ENCODE results near the gene DENND2A. TPM values are rescaled to one million over a fixed set of nuclear protein-coding genes. Genes with fewer than 3 reads are reported as not detected.

DENND2A gene, protein sequence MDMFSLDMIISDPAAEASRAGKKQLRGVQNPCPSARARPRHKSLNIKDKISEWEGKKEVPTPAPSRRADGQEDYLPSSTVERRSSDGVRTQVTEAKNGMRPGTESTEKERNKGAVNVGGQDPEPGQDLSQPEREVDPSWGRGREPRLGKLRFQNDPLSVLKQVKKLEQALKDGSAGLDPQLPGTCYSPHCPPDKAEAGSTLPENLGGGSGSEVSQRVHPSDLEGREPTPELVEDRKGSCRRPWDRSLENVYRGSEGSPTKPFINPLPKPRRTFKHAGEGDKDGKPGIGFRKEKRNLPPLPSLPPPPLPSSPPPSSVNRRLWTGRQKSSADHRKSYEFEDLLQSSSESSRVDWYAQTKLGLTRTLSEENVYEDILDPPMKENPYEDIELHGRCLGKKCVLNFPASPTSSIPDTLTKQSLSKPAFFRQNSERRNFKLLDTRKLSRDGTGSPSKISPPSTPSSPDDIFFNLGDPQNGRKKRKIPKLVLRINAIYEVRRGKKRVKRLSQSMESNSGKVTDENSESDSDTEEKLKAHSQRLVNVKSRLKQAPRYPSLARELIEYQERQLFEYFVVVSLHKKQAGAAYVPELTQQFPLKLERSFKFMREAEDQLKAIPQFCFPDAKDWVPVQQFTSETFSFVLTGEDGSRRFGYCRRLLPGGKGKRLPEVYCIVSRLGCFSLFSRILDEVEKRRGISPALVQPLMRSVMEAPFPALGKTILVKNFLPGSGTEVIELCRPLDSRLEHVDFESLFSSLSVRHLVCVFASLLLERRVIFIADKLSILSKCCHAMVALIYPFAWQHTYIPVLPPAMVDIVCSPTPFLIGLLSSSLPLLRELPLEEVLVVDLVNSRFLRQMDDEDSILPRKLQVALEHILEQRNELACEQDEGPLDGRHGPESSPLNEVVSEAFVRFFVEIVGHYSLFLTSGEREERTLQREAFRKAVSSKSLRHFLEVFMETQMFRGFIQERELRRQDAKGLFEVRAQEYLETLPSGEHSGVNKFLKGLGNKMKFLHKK
- 1 to 10 TPM in 3 of 4 donors, not detected in 1; 3.0 to 7.0 (median 5.7) TPM for polyA plus RNA-seq
- long read RNA-seq, donor 1, partial matches to known transcripts = 399 of 1,076 reads
- long read RNA-seq, donor 1, other reads (novel, unspliced or antisense) = 677 of 1,076 reads
- long read RNA-seq, donor 2 = 0 reads
- long read RNA-seq, donor 3 = 0 reads
- long read RNA-seq, donor 4 = 0 reads
- long read RNA-seq, donor 5 = 0 reads
- long read RNA-seq, donor 6, partial matches to known transcripts = 0 of 2 reads
- long read RNA-seq, donor 6, other reads (novel, unspliced or antisense) = 0 of 2 reads
- long read RNA-seq, donor 7 = 0 reads
- long read RNA-seq, donor 8, partial matches to known transcripts = 0 of 2 reads
- long read RNA-seq, donor 8, other reads (novel, unspliced or antisense) = 0 of 2 reads
- long read RNA-seq, donor 9 = 0 reads
- long read RNA-seq, donor 10, partial matches to known transcripts = 0 of 2 reads
- long read RNA-seq, donor 10, other reads (novel, unspliced or antisense) = 0 of 2 reads

DNA sequence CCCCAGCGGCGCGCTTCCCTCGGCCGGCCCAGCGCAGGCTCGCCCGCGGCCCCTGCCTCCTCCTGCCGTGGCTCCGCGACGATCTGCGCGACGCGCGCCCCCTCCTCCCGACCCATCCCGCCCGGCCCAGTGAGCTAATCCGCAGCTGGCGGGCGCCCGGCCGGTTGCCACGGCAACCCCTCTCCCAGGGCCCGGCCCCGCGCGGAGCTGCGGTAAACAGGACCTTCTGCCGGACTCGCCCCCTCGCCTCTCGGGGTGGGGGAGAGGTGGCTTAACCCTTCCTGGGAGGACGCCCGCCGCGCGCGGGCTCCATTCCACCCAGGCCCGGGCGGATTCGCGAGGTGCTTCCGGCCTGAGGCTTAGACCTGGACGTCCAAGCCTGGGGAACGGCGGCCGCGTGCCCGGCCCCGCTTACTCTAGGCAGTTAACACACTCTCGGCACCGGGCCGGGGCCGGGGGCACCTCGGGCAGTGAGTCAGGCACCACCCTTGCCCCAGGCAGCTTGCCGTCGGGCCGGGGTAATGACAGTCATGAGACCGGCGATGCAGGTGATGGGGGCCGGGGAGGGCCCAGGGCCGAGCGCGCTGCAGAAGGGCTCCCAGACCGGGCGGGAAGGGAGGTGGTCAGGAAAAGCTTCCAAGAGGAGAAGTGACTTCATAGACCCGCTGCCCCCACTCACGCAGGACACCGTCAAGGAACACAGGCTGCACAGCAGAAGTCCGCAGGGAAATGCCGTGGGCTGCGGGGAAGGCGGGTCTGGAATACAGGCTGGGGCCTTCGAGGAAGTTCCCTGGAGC lies at the start of gene DENND2A:
DENND2A (minus strand) TSS at position 87 of the 797 bp plus-strand sequence. CDS start 38,416 bp downstream, outside the sequence.
- no peak for FAIRE-seq
- H3K4me3 ChIP-seq (ENCODE audit: low read depth in 1 of 3, low read length in 3 of 3) = peak within 1 kb of the TSS; percentile 30 to 70 (median 41)

DNA sequence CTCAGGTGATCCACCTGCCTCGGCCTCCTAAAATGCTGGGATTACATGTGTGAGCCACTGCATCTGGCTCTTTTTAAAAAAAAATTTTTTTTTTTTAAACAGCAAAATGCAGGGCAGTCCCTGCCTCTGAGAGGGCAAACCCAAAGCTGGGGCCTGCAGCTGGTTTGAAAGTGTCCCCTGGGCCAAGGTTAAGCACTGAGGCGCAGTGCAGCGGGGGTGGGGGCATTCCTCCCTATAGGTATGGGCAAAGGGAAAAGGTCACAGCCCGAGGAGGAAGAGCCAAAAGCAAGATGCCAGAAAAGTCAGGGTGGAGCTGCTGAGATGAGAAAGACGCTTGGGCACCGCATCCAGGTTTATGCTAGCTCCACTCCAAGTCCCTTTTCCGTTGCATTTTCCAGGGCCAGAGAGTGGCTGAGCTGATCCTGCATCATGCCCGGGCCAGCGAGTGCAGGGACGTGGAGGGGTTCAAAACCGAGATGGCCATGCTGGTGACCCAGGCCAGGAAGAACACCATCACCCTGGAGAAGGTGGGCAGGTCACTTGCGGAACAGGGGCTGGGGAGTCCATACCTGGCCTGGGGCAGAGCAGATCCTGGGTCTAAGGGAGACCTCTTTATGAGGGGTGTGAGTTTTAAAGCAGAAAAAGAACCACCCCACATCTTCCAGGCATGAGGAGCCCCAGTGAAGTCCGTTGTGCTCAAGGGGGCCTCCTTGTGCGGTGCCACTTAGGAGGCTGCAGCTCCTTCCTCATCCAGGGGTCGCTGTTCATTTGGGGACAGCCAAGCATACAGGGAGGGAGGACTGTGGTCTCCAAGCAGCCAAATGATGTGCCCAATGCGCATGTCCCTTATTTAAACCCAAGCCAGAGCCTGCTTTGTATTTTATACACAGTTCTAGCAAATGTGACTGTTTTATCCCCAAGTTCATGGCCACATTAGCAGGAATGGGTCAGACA lies 48.9 kb upstream of the DENND2A start:
- H3K4me3 ChIP-seq (ENCODE audit: low read depth in 1 of 3, low read length in 3 of 3) = no peak overlapping the region
- H3K27ac ChIP-seq (ENCODE audit: low read depth in 1 of 3, low read length in 2 of 3) = no peak overlapping the region
- FAIRE-seq (no peak), DNase-seq (no peak)
- 93 to 97% (median 95%) methylated on average over 16 of the region's 16 CpGs for WGBS, 3 donors
- H3K36me3 ChIP-seq (ENCODE audit: control insufficient read depth in 3 of 3, insufficient read depth in 2 of 3, low read depth in 1 of 3, low read length in 3 of 3) = peaks cover 0 to 56% (median 0%) of the 10 kb centered on the region in 3 donors
- H3K27me3 ChIP-seq (ENCODE audit: control insufficient read depth in 3 of 3, insufficient read depth in 3 of 3, low read length in 3 of 3) = no peaks in the 10 kb centered on the region
- no peaks in the 10 kb centered on the region for H3K4me1 ChIP-seq (ENCODE audit: control insufficient read depth in 3 of 3, insufficient read depth in 2 of 3, low read depth in 1 of 3, low read length in 2 of 3)
- no peaks in the 10 kb centered on the region for H3K9me3 ChIP-seq (ENCODE audit: control insufficient read depth in 2 of 2, insufficient read depth in 1 of 2, low read depth in 1 of 2, low read length in 1 of 2)

More for the DNA sequence above, at the start of gene DENND2A:
- Histone ChIP-seq H3K36me3 (ENCODE audit: control insufficient read depth in 3 of 3, insufficient read depth in 2 of 3, low read depth in 1 of 3, low read length in 3 of 3) (peaks cover 0 to 2% (median 0%) of the 10 kb centered on the region in 3 donors), H3K27me3 (ENCODE audit: control insufficient read depth in 3 of 3, insufficient read depth in 3 of 3, low read length in 3 of 3) (peaks cover 0 to 53% (median 16%) of the 10 kb centered on the region in 3 donors), H3K9me3 (ENCODE audit: control insufficient read depth in 2 of 2, insufficient read depth in 1 of 2, low read depth in 1 of 2, low read length in 1 of 2) (no peaks in the 10 kb centered on the region), H3K4me1 (ENCODE audit: control insufficient read depth in 3 of 3, insufficient read depth in 2 of 3, low read depth in 1 of 3, low read length in 2 of 3) (peaks cover 0 to 3% (median 0%) of the 10 kb centered on the region in 3 donors), H3K27ac (ENCODE audit: low read depth in 1 of 3, low read length in 2 of 3) (peak within 1 kb of the TSS; percentile 6 to 88 (median 84))
- WGBS, 3 donors = 7 to 23% (median 18%) methylated on average over 37 to 78 of the region's 78 CpGs
- peak in 1 of 2 donors; percentile 79 for DNase-seq

GRCh38 chr7:140688341-140688740 lies 47.7 kb upstream of the DENND2A start:
- 90 to 94% (median 91%) methylated on average over 6 of the region's 6 CpGs for WGBS, 3 donors
- DNase-seq (no peak), FAIRE-seq (no peak)

GRCh38 chr7:140686921-140687320 lies 46.3 kb upstream of the DENND2A start:
- no peak for FAIRE-seq
- H3K36me3 ChIP-seq (ENCODE audit: control insufficient read depth in 3 of 3, insufficient read depth in 2 of 3, low read depth in 1 of 3, low read length in 3 of 3) = peaks cover 0 to 64% (median 0%) of the 10 kb centered on the region in 3 donors

More at GRCh38 chr7:140688341-140688740, 47.7 kb upstream of the DENND2A start:
- no peaks in the 10 kb centered on the region for H3K4me1 ChIP-seq (ENCODE audit: control insufficient read depth in 3 of 3, insufficient read depth in 2 of 3, low read depth in 1 of 3, low read length in 2 of 3)
- H3K27me3 ChIP-seq (ENCODE audit: control insufficient read depth in 3 of 3, insufficient read depth in 3 of 3, low read length in 3 of 3) = no peaks in the 10 kb centered on the region
- no peak overlapping the region for H3K4me3 ChIP-seq (ENCODE audit: low read depth in 1 of 3, low read length in 3 of 3)
- peaks cover 0 to 63% (median 0%) of the 10 kb centered on the region in 3 donors for H3K36me3 ChIP-seq (ENCODE audit: control insufficient read depth in 3 of 3, insufficient read depth in 2 of 3, low read depth in 1 of 3, low read length in 3 of 3)
- H3K27ac ChIP-seq (ENCODE audit: low read depth in 1 of 3, low read length in 2 of 3) = no peak overlapping the region
- H3K9me3 ChIP-seq (ENCODE audit: control insufficient read depth in 2 of 2, insufficient read depth in 1 of 2, low read depth in 1 of 2, low read length in 1 of 2) = no peaks in the 10 kb centered on the region

GRCh38 chr7:140685407-140686087 lies 44.9 kb upstream of the DENND2A start:
- Histone ChIP-seq H3K36me3 (ENCODE audit: control insufficient read depth in 3 of 3, insufficient read depth in 2 of 3, low read depth in 1 of 3, low read length in 3 of 3) (peaks cover 0 to 67% (median 0%) of the 10 kb centered on the region in 3 donors), H3K4me3 (ENCODE audit: low read depth in 1 of 3, low read length in 3 of 3) (no peak overlapping the region), H3K9me3 (ENCODE audit: control insufficient read depth in 2 of 2, insufficient read depth in 1 of 2, low read depth in 1 of 2, low read length in 1 of 2) (no peaks in the 10 kb centered on the region), H3K27ac (ENCODE audit: low read depth in 1 of 3, low read length in 2 of 3) (no peak overlapping the region), H3K27me3 (ENCODE audit: control insufficient read depth in 3 of 3, insufficient read depth in 3 of 3, low read length in 3 of 3) (no peaks in the 10 kb centered on the region), H3K4me1 (ENCODE audit: control insufficient read depth in 3 of 3, insufficient read depth in 2 of 3, low read depth in 1 of 3, low read length in 2 of 3) (no peaks in the 10 kb centered on the region)
- FAIRE-seq (no peak), DNase-seq (no peak)
- WGBS, 3 donors = 87 to 94% (median 92%) methylated on average over 10 of the region's 10 CpGs

More at GRCh38 chr7:140686921-140687320, 46.3 kb upstream of the DENND2A start:
- no peak for DNase-seq
- WGBS, 3 donors = 96 to 98% (median 97%) methylated on average over 11 of the region's 11 CpGs
- Histone ChIP-seq H3K27me3 (ENCODE audit: control insufficient read depth in 3 of 3, insufficient read depth in 3 of 3, low read length in 3 of 3) (no peaks in the 10 kb centered on the region), H3K9me3 (ENCODE audit: control insufficient read depth in 2 of 2, insufficient read depth in 1 of 2, low read depth in 1 of 2, low read length in 1 of 2) (no peaks in the 10 kb centered on the region), H3K27ac (ENCODE audit: low read depth in 1 of 3, low read length in 2 of 3) (no peak overlapping the region), H3K4me1 (ENCODE audit: control insufficient read depth in 3 of 3, insufficient read depth in 2 of 3, low read depth in 1 of 3, low read length in 2 of 3) (no peaks in the 10 kb centered on the region), H3K4me3 (ENCODE audit: low read depth in 1 of 3, low read length in 3 of 3) (no peak overlapping the region)

- peaks cover 0 to 63% (median 0%) of the 10 kb centered on the region in 3 donors for H3K36me3 ChIP-seq (ENCODE audit: control insufficient read depth in 3 of 3, insufficient read depth in 2 of 3, low read depth in 1 of 3, low read length in 3 of 3)
- no peaks in the 10 kb centered on the region for H3K4me1 ChIP-seq (ENCODE audit: control insufficient read depth in 3 of 3, insufficient read depth in 2 of 3, low read depth in 1 of 3, low read length in 2 of 3)
- DNase-seq (no peak), FAIRE-seq (no peak)
- no peak overlapping the region for H3K4me3 ChIP-seq (ENCODE audit: low read depth in 1 of 3, low read length in 3 of 3)
- WGBS, 3 donors = 89 to 93% (median 90%) methylated on average over 18 to 20 of the region's 20 CpGs
- H3K27ac ChIP-seq (ENCODE audit: low read depth in 1 of 3, low read length in 2 of 3) = no peak overlapping the region
- H3K9me3 ChIP-seq (ENCODE audit: control insufficient read depth in 2 of 2, insufficient read depth in 1 of 2, low read depth in 1 of 2, low read length in 1 of 2) = no peaks in the 10 kb centered on the region
- no peaks in the 10 kb centered on the region for H3K27me3 ChIP-seq (ENCODE audit: control insufficient read depth in 3 of 3, insufficient read depth in 3 of 3, low read length in 3 of 3)
Measured at GRCh38 chr7:140684066-140684950, 43.7 kb upstream of the DENND2A start.
